ENCODE measurements around the gene WDR7. TPM values are rescaled to one million over a fixed set of nuclear protein-coding genes. Genes with fewer than 3 reads are reported as not detected.

Gene WDR7
- total and polyA plus RNA-seq, 2 of the 4 experiments (the other 2 are of a cell fraction): 3.7 to 23.3 TPM

- Histone ChIP-seq H2AK5ac (ENCODE audit: low read depth, low read length) (no peak overlapping the region), H3K27ac (ENCODE audit: insufficient read depth, low read length) (no peak overlapping the region), H3K9me3 (ENCODE audit: control insufficient read depth, insufficient read depth, low read length) (no peaks in the 10 kb centered on the region), H3K23ac (ENCODE audit: low read depth, low read length) (no peak overlapping the region), H3K14ac (replicated peaks; ENCODE audit: low read depth, low read length) (no peak overlapping the region), H2BK20ac (ENCODE audit: low read depth, low read length) (no peak overlapping the region), H4K8ac (ENCODE audit: low read depth in 2 of 2, low read length in 2 of 2) (no peak overlapping the region), H3K4ac (ENCODE audit: low read depth, low read length) (no peak overlapping the region), H3K18ac (ENCODE audit: low read depth, low read length) (no peak overlapping the region), H4K91ac (ENCODE audit: insufficient read depth, low read depth, low read length) (no peak overlapping the region), H3K36me3 (ENCODE audit: control insufficient read depth, insufficient read depth, low read length) (peaks cover 5% of the 10 kb centered on the region), H2AK9ac (replicated peaks; ENCODE audit: low read depth, low read length, poor library complexity) (no peak overlapping the region), H4K20me1 (ENCODE audit: insufficient read depth, low read length) (no peaks in the 10 kb centered on the region), H2BK120ac (ENCODE audit: low read depth, low read length) (no peak overlapping the region), H3K4me3 (ENCODE audit: insufficient read depth, low read depth, low read length) (no peak overlapping the region), H2BK15ac (ENCODE audit: low read depth, low read length) (no peak overlapping the region), H3K9ac (ENCODE audit: low read depth, low read length) (no peak overlapping the region), H2BK5ac (ENCODE audit: low read depth, low read length, poor library complexity, severe bottlenecking) (no peak overlapping the region), H3K4me1 (ENCODE audit: control insufficient read depth, insufficient read depth, low read length) (no peaks in the 10 kb centered on the region), H3K79me1 (ENCODE audit: low read depth in 1 of 2, low read length in 2 of 2) (no peaks in the 10 kb centered on the region), H3K27me3 (ENCODE audit: control insufficient read depth, insufficient read depth, low read length) (no peaks in the 10 kb centered on the region), H3K9me1 (ENCODE audit: insufficient read depth, low read length) (peaks cover 6% of the 10 kb centered on the region; the same call in 1 of the 2 replicates), H4K5ac (ENCODE audit: low read depth, low read length) (no peak overlapping the region), H2AFZ (replicated peaks; ENCODE audit: low read length, poor library complexity) (no peak overlapping the region), H3K4me2 (ENCODE audit: low read depth, low read length) (no peak overlapping the region), H3K56ac (ENCODE audit: extremely low read depth, insufficient read depth, low read length) (no peak overlapping the region)
- WGBS, 2 experiments (ENCODE audit: extremely low coverage in 2 of 2, insufficient read length in 1 of 2): no CpG with 5 or more reads among the region's 5 CpGs
- no TSS peak for BruUV-seq (replicated peaks)
- CTCF ChIA-PET: no interaction called here
- POLR2A ChIA-PET (ENCODE audit: unreplicated experiment): no interaction called here
- intact Hi-C loops (cut with micrococcal nuclease) (no loop called here), dilution Hi-C loops (cut with HindIII; ENCODE audit: low sequenced_read_pairs, unreplicated experiment) (no loop called here), in situ Hi-C loops (cut with MboI; ENCODE audit: low sequenced_read_pairs) (no loop called here)
- ATAC-seq (ENCODE audit: low read depth) (no peak), DNase-seq (no peak)
- TF ChIP-seq MAZ (IDR thresholded peaks at IDR 0.05; ENCODE audit: borderline replicate concordance, low read depth, low read length): no peak
- TF ChIP-seq BHLHE40 (IDR thresholded peaks at IDR 0.05; ENCODE audit: low read depth, low read length): no peak
- TF ChIP-seq USF2 (IDR thresholded peaks at IDR 0.05; ENCODE audit: low read depth, low read length): no peak
- TF ChIP-seq RCOR1 (IDR thresholded peaks at IDR 0.05; ENCODE audit: insufficient replicate concordance, low read length): no peak
- no peak for TF ChIP-seq NFE2L2 (IDR thresholded peaks at IDR 0.05; ENCODE audit: low read depth, low read length)
- no peak for TF ChIP-seq CTCF (conservative IDR thresholded peaks at IDR 0.05; ENCODE audit: low read depth, low read length)
- TF ChIP-seq RFX5 (IDR thresholded peaks at IDR 0.05; ENCODE audit: low read depth, low read length): no peak
- TF ChIP-seq ELK1 (IDR thresholded peaks at IDR 0.05; ENCODE audit: borderline replicate concordance, low read depth, low read length): no peak
- TF ChIP-seq RAD21 (IDR thresholded peaks at IDR 0.05; ENCODE audit: low read length): no peak
- TF ChIP-seq CEBPB (IDR thresholded peaks at IDR 0.05; ENCODE audit: low read depth, low read length): no peak
- no peak for TF ChIP-seq MXI1 (IDR thresholded peaks at IDR 0.05; ENCODE audit: borderline replicate concordance, low read depth, low read length)
- TF ChIP-seq CHD1 (IDR thresholded peaks at IDR 0.05; ENCODE audit: low read depth, low read length): no peak
- TF ChIP-seq POLR2A (IDR thresholded peaks at IDR 0.05; ENCODE audit: low read depth, low read length): no peak
- TF ChIP-seq MAFK (IDR thresholded peaks at IDR 0.05; ENCODE audit: low read depth, low read length): no peak
- no peak for TF ChIP-seq SMC3 (IDR thresholded peaks at IDR 0.05; ENCODE audit: low read depth, low read length)
- TF ChIP-seq FOS (IDR thresholded peaks at IDR 0.05; ENCODE audit: low read depth, low read length): no peak
Measured at GRCh38 chr18:56727399-56727798, 76.2 kb downstream of the WDR7 start.
